H9 (cell line): Measurements from ENCODE around the gene NT5C. TPM values are rescaled to one million over a fixed set of nuclear protein-coding genes. Genes with fewer than 3 reads are reported as not detected.

Source experiments
- DNase-seq: peaks from one replicate; pipeline ENCODE4 v3.0.0-alpha.2; 2017
- H2AFZ ChIP-seq: one replicate; pipeline ENCODE4 v1.6.1; 2013; ENCODE audit warnings: mild to moderate bottlenecking, low read length, control low read depth, moderate library complexity
- H2AK5ac ChIP-seq: 2 replicates; pipeline ENCODE4 v1.6.1; 2013; ENCODE audit warnings: low read length, control low read depth, mixed read lengths; ENCODE audit not compliant: insufficient read length
- H2BK120ac ChIP-seq: one replicate; pipeline ENCODE4 v1.6.1; 2013; ENCODE audit warnings: low read depth, mild to moderate bottlenecking, low read length, control low read depth, inconsistent platforms; ENCODE audit not compliant: poor library complexity, severe bottlenecking
- H2BK12ac ChIP-seq: 2 replicates; pipeline ENCODE4 v1.6.1; 2013; ENCODE audit warnings: low read length, control low read depth, mixed read lengths, low read depth; ENCODE audit not compliant: insufficient read length
- H2BK15ac ChIP-seq: 2 replicates; pipeline ENCODE4 v1.6.1; 2013; ENCODE audit warnings: low read depth, low read length, control low read depth
- H2BK20ac ChIP-seq: one replicate; pipeline ENCODE4 v1.6.1; 2013; ENCODE audit warnings: low read depth, mild to moderate bottlenecking, low read length, control low read depth, inconsistent platforms; ENCODE audit not compliant: poor library complexity, severe bottlenecking
- H2BK5ac ChIP-seq: 2 replicates; pipeline ENCODE4 v1.6.1; 2013; ENCODE audit warnings: low read length, control low read depth, mixed read lengths; ENCODE audit not compliant: insufficient read length
- H3K14ac ChIP-seq: 2 replicates; pipeline ENCODE4 v1.6.1; 2013; ENCODE audit warnings: low read length, control low read depth; ENCODE audit not compliant: insufficient read depth
- H3K18ac ChIP-seq: 2 replicates; pipeline ENCODE4 v1.6.1; 2013; ENCODE audit warnings: low read depth, mild to moderate bottlenecking, mixed read lengths, low read length, control low read depth; ENCODE audit not compliant: insufficient read length
- H3K23ac ChIP-seq: 2 replicates; pipeline ENCODE4 v1.6.1; 2013; ENCODE audit warnings: low read length, control low read depth, mixed read lengths, low read depth; ENCODE audit not compliant: insufficient read length
- H3K23me2 ChIP-seq: 2 replicates; pipeline ENCODE4 v1.6.1; 2013; ENCODE audit warnings: low read depth, mild to moderate bottlenecking, mixed read lengths, low read length, control low read depth; ENCODE audit not compliant: insufficient read length, poor library complexity, severe bottlenecking
- H3K27ac ChIP-seq: 2 replicates; pipeline ENCODE4 v1.5.1; 2013; ENCODE audit warnings: low read length, control low read depth, mixed read lengths, low read depth; ENCODE audit not compliant: insufficient read length
- H3K27me3 ChIP-seq: 2 replicates; pipeline ENCODE4 v1.6.1; 2013; ENCODE audit warnings: low read length, control low read depth, inconsistent platforms; ENCODE audit not compliant: insufficient read depth
- H3K4ac ChIP-seq: 2 replicates; pipeline ENCODE4 v1.6.1; 2013; ENCODE audit warnings: low read depth, mild to moderate bottlenecking, control low read depth, inconsistent platforms, low read length, moderate library complexity
- H3K4me1 ChIP-seq: 2 replicates; pipeline ENCODE4 v1.6.1; 2013; ENCODE audit warnings: low read length, control low read depth, inconsistent platforms; ENCODE audit not compliant: insufficient read depth
- H3K4me2 ChIP-seq: 2 replicates; pipeline ENCODE4 v1.6.1; 2013; ENCODE audit warnings: low read length, control low read depth, mixed read lengths; ENCODE audit not compliant: insufficient read length, insufficient read depth
- H3K56ac ChIP-seq: 2 replicates; pipeline ENCODE4 v1.6.1; 2013; ENCODE audit warnings: low read depth, mild to moderate bottlenecking, mixed read lengths, low read length, control low read depth; ENCODE audit not compliant: insufficient read length
- H3K79me1 ChIP-seq: 2 replicates; pipeline ENCODE4 v1.6.1; 2013; ENCODE audit warnings: low read depth, mild to moderate bottlenecking, moderate library complexity, low read length, control low read depth, inconsistent platforms; ENCODE audit not compliant: insufficient read depth, poor library complexity, severe bottlenecking
- H3K79me2 ChIP-seq: 2 replicates; pipeline ENCODE4 v1.6.1; 2013; ENCODE audit warnings: low read length, control low read depth, inconsistent platforms; ENCODE audit not compliant: insufficient read depth
- H3K9ac ChIP-seq: 2 replicates; pipeline ENCODE4 v1.6.1; 2013; ENCODE audit warnings: low read length, control low read depth, mixed read lengths; ENCODE audit not compliant: insufficient read length; ENCODE audit errors: extremely low read depth
- H3K9me3 ChIP-seq: one replicate; pipeline ENCODE4 v1.6.1; 2013; ENCODE audit warnings: low read depth, low read length, inconsistent platforms; ENCODE audit not compliant: control insufficient read depth
- H3T11ph ChIP-seq: one replicate; pipeline ENCODE4 v1.6.1; 2013; ENCODE audit warnings: mild to moderate bottlenecking, low read length, control low read depth, inconsistent platforms
- H4K20me1 ChIP-seq: one replicate; pipeline ENCODE4 v1.6.1; 2013; ENCODE audit not compliant: control insufficient read depth, insufficient read length, insufficient read depth
- H4K5ac ChIP-seq: 2 replicates; pipeline ENCODE4 v1.6.1; 2013; ENCODE audit warnings: low read depth, mild to moderate bottlenecking, mixed read lengths, low read length, control low read depth; ENCODE audit not compliant: insufficient read length
- H4K8ac ChIP-seq: replicated peaks from 2 replicates; pipeline ENCODE4 v1.6.1; 2013; ENCODE audit warnings: low read length, control low read depth, mixed read lengths, low read depth; ENCODE audit not compliant: insufficient read length
- H4K91ac ChIP-seq: 2 replicates; pipeline ENCODE4 v1.6.1; 2013; ENCODE audit warnings: low read depth, mild to moderate bottlenecking, moderate library complexity, mixed read lengths, low read length, control low read depth; ENCODE audit not compliant: insufficient read length
- H3K27ac Mint-ChIP-seq, 3 experiments: 2 replicates in 2 of 3; 3 replicates in 1 of 3; pipeline ENCODE4 v1.8.0; 2020 to 2021; ENCODE audit warnings: mixed read lengths in 3 of 3, mild to moderate bottlenecking in 1 of 3, moderate library complexity in 1 of 3
- H3K27me3 Mint-ChIP-seq: 2 replicates; pipeline ENCODE4 v1.8.0; 2021; ENCODE audit warnings: low read depth, mild to moderate bottlenecking, moderate library complexity, mixed read lengths
- H3K36me3 Mint-ChIP-seq, 3 experiments: 2 replicates in 2 of 3; 3 replicates in 1 of 3; pipeline ENCODE4 v1.8.0; 2020 to 2021; ENCODE audit warnings: low read depth in 3 of 3, mixed read lengths in 3 of 3; ENCODE audit not compliant: insufficient read depth in 1 of 3
- H3K4me1 Mint-ChIP-seq, 2 experiments: 2 replicates each; pipeline ENCODE4 v1.8.0; 2020; ENCODE audit warnings: mixed read lengths in 2 of 2
- H3K4me3 Mint-ChIP-seq, 2 experiments: 2 replicates in 1 of 2; 3 replicates in 1 of 2; pipeline ENCODE4 v1.8.0; 2020 to 2021; ENCODE audit warnings: mild to moderate bottlenecking in 2 of 2, mixed read lengths in 2 of 2, moderate library complexity in 1 of 2
- H3K9me3 Mint-ChIP-seq, 2 experiments: 2 replicates in 1 of 2; 3 replicates in 1 of 2; pipeline ENCODE4 v1.8.0; 2020; ENCODE audit warnings: mild to moderate bottlenecking in 2 of 2, mixed read lengths in 2 of 2, moderate library complexity in 1 of 2
- CTCF ChIP-seq: fragments of 200-600 bp; sonication (generic); conservative IDR thresholded peaks from 3 replicates; pipeline ENCODE4 v1.8.0; 2021; ENCODE audit warnings: antibody characterized with exemption, mild to moderate bottlenecking
- WGBS: extraction: QIAGEN DNeasy Blood & Tissue Kit; methylation state at CpG from one replicate; pipeline ENCODE4 v1.1.7; 2013; ENCODE audit warnings: missing lambda C conversion rate, low lambda C conversion rate, mixed read lengths; ENCODE audit not compliant: insufficient read length; ENCODE audit errors: extremely low coverage; 5-methylcytosine and 5-hydroxymethylcytosine counted together
- total RNA-seq: library from RNA; stranded (reverse); gene quantifications from 2 replicates; pipeline ENCODE4 v1.2.1, GENCODE V29; 2021

NT5C gene
- total RNA-seq, 1 experiment from 2014 or later: 77.7 TPM

GRCh38 chr17:75086496-75087181, 44.9 kb downstream of the NT5C start:
- Mint-ChIP-seq H3K27me3 (no peaks in the 10 kb centered on the region), H3K4me3 (peak overlapping the region; percentile 63 to 79), H3K4me1 (peaks cover 58% of the 10 kb centered on the region in 2 experiments), H3K27ac (peak overlapping the region; percentile 21 to 96 (median 50)), H3K36me3 (peaks cover 0 to 4% (median 2%) of the 10 kb centered on the region in 3 experiments; a peak in 4 of 7 replicates), H3K9me3 (no peaks in the 10 kb centered on the region)
- no peak overlapping the region for H4K91ac ChIP-seq
- H3K23me2 ChIP-seq: peaks cover 7% of the 10 kb centered on the region
- H3K18ac ChIP-seq: no peak overlapping the region
- peak; percentile 58 for DNase-seq
- no peak overlapping the region for H2BK12ac ChIP-seq
- no peak overlapping the region for H4K5ac ChIP-seq
- H2BK5ac ChIP-seq: no peak overlapping the region
- H2AFZ ChIP-seq: no peak overlapping the region
- H3K27me3 ChIP-seq: no peaks in the 10 kb centered on the region
- H2BK15ac ChIP-seq: no peak overlapping the region
- no peak overlapping the region for H3K4ac ChIP-seq
- H3K4me1 ChIP-seq: peaks cover 13% of the 10 kb centered on the region; the same call in 1 of the 2 replicates
- H2BK20ac ChIP-seq: no peak overlapping the region
- H3K79me1 ChIP-seq: no peaks in the 10 kb centered on the region
- H3K79me2 ChIP-seq: no peaks in the 10 kb centered on the region
- no peak overlapping the region for H4K8ac ChIP-seq
- H3K4me2 ChIP-seq: peak overlapping the region; percentile 49
- H2BK120ac ChIP-seq: no peak overlapping the region
- no peak overlapping the region for H3K9ac ChIP-seq
- no peaks in the 10 kb centered on the region for H4K20me1 ChIP-seq
- no peak overlapping the region for H2AK5ac ChIP-seq
- no peak for TF ChIP-seq CTCF
- no peaks in the 10 kb centered on the region for H3K9me3 ChIP-seq
- no peak overlapping the region for H3K14ac ChIP-seq
- no peak overlapping the region for H3K27ac ChIP-seq
- no peak overlapping the region for H3K23ac ChIP-seq
- no CpG with 5 or more reads among the region's 15 CpGs for WGBS
- no peak overlapping the region for H3T11ph ChIP-seq
- H3K56ac ChIP-seq: no peak overlapping the region
